Colon (tissue), 2 donors: ENCODE measurements around the gene UCHL3.
"Not testable (repeated sequence)": the region's sequence is repeated elsewhere in the genome, so short reads cannot be mapped to it uniquely, and the experiment has no call there.

ENCODE experiments used
- FAIRE-seq: peaks from 2 replicates; lab custom pipeline; 2012; peaks lifted over from hg19 to GRCh38; lab: Jason Lieb, UNC
- donor health status: control.
- donor health status: control.

Gene UCHL3

DNA sequence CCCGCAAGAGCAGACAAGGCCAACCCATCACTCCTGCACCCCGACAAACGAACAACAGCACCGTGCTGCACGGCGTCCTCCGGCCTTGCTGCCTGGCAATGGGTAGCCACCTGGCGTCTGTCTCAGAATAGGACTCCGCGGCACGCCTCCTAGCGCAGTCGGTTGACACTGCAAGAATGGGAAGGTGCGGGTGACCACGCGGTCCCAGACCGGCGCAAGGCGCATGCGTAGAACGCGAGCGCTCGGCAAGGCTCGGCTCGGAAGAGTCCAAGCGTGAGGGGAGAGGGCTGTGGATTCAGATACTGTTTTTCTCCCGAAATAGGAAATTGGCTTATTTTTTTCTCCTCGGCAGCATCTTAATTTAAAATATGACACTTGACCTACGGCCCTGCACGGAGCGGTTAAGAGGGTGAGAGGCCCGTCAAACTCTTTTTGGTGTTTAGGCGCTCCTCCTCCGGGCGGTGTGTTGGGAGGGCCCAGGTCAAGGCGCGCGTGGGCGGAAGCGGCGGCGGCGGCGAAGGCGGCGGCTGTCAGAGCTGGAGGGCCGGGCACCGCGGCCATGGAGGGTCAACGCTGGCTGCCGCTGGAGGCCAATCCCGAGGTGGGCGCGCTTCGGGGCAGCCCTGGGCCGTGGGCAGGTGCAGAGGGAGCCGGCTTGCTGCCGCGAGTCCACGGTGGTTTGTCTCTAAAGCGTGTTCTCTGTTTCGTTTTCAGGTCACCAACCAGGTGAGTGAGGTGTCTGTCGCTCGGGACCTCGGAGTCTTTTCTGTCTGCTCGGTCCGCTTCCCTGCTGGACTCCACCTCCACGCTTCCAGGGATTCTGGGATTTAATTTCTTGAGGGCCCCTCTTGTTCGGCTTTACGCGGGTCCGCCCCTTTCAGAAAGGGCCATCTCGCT, at the start of gene UCHL3:
TSS of gene UCHL3 (plus strand) at position 530 of the 897 bp plus-strand sequence. CDS start at position 560, 30 bp downstream.
- FAIRE-seq, result peak; percentile 31

DNA sequence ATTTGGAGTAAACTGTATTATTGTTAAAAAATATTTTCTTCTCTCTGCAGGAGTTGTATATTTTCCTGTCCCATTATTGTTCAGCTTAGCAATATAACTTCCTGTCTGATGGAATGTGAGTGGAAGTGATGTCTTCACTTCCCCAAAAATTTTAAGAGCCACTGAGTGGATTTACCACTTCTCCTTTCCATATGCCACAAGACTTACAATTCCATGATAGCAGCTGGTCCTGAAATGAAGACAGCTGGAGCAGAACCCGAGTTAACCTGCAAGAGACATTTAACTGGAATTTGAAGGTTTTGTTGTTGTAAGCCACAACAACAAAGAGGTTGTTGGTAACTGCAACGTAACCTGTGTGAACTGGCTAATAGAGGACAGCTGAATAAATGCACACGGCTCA, 44.3 kb upstream of the UCHL3 start:
- no peak for FAIRE-seq

DNA sequence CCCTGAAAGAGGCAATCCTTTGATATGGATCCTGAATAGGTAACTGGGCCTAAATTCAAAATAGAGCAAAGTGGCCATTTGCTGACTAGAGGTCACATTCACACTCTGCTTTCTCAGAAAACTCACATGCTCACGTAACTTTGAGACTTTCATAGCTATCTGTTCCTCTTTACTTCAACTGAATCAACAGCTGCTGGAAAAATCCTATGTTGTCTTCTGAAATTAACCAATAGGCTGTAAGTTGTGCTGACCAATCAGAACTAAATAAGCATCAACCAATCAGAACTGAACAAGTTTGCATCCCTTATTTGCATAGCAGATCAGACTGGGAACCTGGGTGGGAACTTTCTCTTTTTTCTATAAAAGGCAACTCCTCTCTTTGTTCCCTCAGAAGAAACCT, 43.6 kb upstream of the UCHL3 start:
- FAIRE-seq, result no peak

DNA sequence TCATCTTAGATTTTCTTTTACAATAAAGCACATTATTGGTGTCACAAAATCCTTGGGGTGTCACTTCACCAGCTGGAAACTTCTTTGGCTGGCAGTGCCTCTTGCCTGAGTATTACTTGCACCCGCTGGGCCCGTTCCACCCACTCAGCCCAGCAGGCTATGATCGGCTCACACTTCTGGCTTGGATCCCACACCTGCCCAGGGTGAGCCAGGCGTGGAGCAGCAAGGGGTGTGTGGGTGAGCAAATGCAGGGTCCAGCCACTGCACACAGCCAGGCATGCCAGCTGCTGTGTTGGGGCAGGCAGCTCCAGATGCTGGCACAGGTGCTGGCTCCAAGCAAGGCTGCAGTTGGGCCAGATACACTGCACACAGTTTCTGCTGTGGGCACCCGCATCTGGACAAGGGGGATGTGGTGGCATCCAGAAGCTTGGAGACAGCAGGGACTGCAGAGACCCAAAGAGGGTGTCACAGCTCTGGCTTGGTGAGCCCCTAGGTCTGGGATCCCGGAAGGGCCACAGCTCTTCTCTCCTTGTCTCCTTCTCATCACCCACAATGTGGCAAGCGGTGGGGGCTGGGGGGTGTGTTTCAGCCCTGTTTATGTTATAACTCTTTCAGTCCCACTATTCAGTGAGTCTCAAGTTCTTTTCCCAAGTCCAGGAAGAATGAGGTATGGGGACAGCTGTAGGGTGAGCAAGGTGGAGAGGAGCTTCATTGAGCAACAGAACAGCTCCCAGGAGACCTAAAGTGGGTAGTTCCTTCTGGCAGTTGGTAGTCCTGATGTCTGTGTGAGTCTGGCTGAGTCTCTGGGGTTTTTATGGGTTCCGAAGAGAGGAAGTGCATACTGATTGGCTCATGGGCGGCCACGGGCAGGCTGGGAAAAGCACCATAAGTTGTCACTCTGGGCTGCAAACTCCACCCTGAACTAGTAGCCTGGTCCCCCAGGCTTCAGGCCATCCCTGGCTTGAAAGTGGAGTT, 42.3 kb upstream of the UCHL3 start:
- FAIRE-seq, result no peak

DNA sequence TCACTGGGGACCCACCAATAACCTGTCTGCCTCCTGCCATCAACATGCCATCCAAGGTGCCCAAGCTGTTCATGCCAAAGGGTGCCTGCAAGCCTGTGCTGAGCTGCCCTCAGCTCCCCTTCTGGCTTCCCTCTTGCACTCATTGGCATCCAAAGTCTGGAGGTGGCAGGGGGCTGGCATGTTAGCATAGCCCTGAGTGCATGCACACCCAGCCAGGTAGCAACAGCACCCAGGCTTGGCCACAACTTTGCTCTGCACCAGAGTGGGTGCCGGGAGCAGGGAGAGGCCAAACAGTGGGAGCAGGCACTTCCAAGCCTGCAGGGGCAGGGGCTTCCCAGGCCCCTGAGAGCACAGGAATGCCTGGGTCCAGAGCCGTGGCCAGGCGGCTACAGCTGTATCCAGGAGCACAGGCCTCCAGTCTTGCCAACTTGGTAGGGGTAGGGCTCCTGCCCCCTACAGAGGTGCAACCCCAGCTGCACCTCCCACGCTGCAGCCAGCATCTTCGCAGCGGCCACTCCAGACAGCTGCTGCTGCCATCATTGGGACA, 41.5 kb upstream of the UCHL3 start:
- FAIRE-seq, result no peak

DNA sequence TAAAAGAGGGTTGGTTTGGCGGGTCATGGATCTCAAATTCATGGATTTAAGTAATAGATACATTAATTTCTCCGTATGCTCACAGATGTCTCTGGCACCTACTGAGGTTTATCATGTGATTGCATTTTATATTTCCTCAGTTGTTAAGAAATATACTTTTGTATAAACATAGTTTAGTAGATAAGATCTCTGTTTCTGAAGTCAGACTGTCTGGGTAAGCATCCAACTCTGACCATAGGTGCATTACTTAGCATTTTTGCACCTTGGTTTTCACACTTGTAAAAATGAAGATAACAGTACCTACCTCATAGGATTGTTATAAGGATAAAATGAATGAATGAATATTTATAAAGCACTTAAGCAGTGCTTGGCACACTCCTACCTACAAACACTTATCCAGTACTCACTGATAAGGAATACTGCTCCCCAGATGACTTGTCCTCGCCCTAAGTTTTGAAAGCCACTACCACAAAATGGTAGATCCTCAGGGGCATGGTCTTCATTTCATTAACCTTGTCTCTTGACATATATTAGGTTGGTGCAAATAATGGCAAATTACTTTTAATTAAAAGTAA, 38.5 kb upstream of the UCHL3 start:
- no peak for FAIRE-seq

DNA sequence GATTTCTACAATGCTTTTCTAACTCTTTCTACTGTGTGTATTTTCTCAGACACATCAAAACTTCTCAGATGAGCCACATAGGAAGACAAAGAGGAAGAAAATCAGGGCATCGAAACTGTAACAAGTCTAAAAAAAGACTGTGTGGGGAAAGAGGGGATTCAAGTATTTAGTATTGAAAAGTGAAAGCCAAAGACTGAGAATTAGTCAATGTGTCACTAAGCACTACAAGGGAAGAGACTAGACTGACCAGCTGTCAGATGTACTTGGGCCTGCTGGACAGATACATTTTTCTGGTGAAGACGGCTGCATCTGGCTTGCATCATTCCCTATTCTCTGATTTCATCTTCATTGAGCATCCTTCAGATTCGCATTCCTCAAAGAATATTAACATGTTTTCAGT, 37.3 kb upstream of the UCHL3 start:
- no peak for FAIRE-seq

DNA sequence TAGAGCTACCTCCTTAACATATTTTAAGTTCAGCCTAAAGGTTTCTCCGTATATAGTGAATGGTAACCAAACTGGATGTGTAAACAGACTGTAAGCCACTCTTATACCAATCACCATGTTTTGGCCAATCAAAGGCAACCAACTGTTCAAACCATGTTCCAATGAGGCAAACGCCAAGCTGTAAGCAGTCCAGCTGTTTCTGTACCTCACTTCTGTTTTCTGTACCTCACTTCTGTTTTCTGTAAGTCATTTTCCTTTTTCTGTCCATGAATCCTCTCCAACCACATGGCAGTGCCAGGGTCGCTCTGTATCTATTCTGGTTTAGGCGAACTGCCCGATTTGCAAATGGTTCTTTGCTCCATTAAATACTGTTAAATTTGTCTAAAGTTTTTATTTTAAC, 36.3 kb upstream of the UCHL3 start:
- FAIRE-seq, result no peak

DNA sequence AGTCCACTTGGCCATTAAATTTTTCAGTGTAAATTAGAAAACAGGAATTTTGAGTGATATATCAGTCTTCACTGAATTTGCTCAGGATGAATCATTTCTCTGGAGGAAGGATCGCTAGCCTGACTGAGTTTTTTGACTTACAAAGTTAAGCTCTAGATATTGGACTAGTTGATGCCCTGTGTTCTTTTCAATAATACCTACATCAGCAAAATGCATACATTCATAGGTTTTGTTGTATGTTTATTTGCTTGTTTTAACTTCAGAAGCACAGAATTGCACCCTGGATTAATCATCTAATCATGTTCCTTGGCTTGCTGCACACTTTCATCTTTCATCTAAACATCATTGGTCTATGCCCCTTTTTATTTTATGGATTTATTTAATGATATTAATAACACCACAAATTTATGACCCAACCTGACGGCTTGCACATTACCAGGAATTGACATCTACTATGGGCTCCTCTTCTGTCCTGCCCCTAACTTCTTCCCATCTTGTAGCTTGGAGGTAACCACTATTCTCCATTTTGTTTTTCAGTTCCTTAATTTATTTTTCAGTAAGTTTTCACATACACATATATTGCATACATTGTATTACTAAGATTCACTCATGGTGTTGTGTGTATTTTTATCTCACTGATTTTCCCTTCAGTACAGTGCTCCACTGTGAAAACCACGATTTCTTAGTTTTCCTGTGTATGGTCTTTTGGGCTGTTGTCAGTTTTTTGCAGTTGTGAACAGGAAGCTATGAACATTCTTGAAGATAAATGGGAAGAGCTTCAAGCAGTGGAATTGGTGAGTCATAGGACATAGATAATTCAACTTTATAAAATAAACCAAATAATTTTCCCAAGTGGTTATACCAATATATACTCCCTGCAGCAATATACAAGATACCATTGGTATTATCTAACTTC, 35.3 kb upstream of the UCHL3 start:
- FAIRE-seq, result no peak

DNA sequence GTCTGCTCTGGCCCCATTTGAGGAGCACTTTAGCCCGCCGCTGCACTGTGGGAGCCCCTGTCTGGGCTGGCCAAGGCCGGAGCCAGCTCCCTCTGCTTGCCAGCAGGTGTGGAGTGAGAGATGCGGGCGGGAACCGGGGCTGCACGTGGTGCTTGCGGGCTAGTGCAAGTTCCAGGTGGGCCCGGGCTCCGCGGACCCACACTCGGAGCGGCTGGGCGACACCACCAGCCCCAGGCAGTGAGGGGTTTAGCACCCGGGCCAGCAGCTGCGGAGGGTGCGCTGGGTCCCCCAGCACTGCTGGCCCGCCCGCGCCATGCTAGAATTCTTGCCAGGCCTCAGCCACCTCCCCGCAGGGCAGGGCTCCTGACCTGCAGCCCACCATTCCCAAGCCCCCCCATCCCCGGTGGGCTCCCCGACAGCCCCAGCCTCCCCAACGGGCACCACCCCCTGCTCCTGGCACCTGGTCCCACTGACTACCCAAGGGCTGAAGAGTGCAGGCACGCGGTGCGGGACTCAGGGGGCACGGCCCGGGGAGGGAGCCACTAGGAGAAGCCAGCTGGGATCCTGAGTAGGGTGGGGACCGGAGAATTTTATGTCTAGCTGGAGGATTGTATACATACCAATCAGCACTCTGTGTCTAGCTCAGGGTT, 31.0 kb upstream of the UCHL3 start:
- no peak for FAIRE-seq

DNA sequence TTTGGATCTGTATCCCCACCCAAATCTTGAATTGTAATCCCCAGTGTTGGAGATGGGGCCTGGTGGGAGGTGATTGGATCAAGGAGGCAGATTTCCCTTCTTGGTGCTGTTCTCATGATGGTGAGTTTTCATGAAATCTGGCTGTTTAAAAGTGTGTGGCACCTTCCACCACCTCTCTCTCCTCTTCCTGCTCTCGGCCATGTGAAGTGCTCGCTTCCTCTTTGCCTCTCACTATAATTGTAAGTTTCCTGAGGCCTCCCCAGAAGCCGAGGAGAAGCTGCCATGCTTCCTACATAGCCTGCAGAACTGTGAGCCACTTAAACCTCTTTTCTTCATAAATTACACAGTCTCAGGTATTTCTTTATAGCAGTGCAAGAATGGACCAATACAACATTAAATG, 27.6 kb upstream of the UCHL3 start:
- no peak for FAIRE-seq

DNA sequence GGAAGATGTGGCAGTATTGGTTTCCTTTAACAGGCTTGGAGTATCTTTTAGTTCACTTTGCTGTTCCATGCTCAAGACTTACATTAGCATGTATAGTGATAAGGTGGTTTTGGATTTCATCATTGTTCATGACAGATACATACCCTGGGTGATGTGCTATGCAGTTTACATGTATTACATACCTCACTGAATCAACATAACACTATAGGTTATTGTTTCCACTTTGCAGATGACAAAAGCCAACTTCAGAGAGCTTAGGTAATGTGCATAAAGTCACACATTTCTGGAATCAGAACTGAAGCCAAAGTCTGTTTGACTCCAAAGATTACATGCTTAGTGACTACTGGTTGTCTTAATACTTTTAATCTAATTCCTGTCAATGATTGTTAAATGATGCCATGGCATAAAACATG, 19.0 kb upstream of the UCHL3 start:
- no peak for FAIRE-seq

DNA sequence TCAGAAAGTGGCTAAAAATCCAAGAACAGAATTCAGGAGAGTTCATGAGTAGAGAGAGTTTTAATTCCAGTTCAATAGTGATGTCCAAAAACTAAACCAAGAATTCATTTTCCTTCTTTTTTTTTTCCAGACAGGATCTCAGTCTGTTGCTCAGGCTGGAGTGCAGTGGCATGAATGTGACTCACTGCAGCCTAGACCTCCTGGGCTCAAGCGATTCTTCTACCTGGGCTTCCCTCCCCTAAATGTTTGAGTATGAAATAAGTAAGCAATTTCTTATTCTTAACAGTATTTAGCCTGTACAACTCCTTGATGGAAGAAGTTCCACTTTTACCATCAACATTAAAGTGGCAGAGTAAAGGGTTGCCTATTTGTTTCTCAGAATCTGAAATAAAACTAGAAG, 15.7 kb upstream of the UCHL3 start:
- no peak for FAIRE-seq

DNA sequence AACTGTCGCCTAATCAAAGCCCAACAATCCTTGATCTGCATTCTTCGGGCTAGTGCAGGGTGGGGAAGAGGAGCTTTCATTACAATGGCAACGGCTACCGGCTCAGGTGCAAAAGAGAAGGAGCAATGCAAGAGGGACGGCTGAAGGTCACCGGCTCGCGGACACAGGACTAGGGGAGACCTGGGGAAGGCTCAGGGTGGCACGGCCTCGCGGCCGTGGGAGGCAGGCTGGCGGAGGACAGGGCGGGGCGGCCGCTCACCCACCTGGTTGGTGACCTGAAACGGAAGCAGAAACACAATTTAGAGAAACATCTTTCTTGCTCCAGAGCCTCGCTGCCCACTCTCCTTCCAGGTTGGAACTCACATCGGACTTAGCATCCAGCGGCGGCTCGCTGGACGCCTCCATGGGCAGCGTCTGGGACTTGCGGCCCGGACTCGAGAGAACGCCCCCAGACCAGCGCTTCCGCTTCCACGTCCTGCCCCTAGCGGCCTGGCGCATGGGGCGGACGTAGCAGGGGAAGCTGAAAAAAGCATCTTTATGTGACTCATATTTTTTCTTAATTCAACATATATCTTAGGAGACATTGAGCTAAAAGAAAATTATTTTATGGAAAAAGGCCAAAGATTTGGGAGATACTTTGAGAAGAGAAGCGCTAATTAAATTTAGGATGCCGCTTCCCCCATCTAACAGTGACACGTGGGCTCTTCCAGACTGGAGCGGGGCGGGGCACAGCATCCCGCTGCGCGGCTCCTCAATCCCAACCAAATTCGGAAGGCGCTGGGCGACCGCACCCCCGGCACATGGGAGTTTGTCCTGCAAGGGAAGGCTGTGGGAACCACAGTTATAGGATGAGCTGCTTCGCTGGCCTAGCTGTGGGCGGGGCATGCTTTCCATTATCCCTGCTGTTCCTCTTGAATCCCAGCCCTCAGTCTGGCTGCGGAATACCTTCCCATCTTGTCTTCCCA, 11.9 kb upstream of the UCHL3 start, which contains the start of gene COMMD6:
TSS of gene COMMD6 (minus strand) at position 441 of the 965 bp plus-strand sequence. CDS start at position 405, 36 bp downstream.
- no peak for FAIRE-seq

DNA sequence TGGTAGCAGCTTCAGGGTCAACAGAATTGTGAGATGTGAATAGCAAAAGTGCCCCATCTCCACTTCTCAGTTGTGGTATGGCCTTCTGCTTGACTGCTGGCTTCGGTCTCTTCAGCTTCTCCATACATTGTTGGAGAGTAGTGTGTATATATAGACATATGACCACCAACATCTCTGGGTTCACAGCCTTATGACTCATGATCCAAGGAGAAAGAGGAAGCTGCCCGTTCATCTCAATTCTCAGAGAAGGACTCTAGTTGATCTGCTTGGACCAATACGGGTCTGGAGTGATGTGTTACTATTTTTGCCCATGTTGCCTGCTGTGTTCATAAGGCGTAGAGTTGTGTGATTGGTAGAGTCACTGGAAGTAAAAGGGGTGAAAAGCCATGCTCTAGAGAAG, 8.3 kb upstream of the UCHL3 start:
- no peak for FAIRE-seq

DNA sequence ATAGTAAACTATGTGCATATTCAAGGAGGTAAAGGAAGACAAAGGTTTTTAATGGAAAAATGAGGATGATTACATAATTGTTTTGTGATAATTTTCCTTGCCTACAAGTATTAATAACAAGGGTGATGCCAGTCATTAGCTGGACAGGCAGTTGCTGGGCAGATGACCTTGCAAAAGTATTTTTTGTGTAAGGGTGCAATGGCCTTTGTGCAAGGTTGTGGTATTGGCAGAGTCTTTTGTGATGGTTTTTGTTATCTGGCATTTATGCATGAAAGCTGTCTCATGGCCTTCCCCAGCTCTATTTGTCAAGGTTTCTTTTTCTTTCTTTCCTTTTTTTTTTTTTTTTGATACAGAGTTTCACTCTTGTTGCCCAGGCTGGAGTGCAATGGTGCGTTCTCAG, 7.6 kb upstream of the UCHL3 start:
- FAIRE-seq, result no peak

DNA sequence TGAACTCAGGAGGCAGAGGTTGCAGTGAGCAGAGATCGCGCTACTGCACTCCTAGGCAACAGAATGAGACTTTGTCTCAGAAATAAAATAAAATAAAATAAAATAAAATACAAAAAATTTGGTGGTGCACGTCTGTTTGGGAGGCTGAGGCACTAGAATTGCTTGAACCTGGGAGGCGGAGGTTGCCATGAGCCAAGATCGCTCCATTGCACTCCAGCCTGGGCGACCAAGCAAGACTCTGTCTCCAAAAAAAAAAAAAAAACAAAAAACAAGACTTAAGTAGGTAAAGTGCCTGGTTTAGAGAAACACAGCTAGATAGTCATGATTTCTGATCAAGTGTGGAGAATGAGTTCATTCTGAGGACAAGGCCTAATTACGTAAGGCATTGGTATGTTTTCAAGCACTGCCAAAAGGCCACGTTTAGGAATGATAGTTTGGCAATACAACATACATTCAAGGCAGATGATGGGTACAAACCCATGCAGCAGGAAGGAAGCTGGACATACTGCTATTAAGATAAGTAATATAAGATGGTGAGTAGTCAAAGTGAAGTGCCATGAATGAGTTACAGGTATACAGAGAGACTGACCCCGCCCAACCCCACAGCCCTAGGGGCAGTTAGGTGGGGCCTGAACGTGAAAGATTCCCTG, 4.8 kb upstream of the UCHL3 start:
- no peak for FAIRE-seq

DNA sequence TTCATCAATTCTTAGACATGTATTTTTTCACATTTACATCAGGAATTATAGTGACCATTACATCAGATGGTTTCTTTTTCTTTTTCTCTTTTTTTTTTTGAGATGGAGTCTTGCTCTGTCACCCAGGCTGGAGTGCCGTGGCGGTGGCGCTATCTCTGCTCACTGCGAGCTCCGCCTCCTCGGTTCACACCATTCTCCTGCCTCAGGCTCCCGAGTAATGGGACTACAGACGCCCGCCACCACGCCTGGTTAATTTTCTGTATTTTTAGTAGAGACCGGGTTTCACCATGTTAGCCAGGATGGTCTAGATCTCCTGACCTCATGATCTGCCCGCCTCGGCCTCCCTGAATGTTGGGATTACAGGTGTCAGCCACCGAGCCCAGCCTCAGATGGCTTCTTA, 4.2 kb upstream of the UCHL3 start:
- not testable (repeated sequence) for FAIRE-seq

DNA sequence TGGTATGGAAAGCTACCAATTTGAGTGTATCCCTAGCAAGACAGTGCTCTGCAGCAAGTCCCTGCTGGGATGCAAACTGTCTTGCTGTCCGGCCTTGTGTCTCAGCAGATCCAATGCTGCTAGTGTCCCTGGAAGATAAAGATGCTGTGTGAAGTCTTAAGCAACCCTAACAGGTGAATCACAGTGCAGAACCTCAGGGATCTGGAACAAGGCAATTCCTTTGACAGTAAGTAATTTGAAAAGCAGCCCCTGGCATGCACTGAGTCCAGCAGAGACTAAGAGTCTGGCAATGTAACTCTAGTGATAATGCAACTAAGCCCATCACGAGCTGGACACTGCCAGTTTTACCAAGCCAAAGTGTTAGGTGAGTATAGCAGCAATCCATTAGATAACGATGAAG, 1.7 kb upstream of the UCHL3 start:
- no peak for FAIRE-seq
